NCI-H524 treated with DMSO at 0.1 percent for 48 hours (cell line): ENCODE results near the gene FOCAD.
"Not testable (repeated sequence)": the region's sequence is repeated elsewhere in the genome, so short reads cannot be mapped to it uniquely, and the experiment has no call there.

ENCODE experiments used
- DNase-seq: peaks from one replicate; lab custom pipeline; 2025; lab: John Stamatoyannopoulos, UW

Gene FOCAD, protein sequence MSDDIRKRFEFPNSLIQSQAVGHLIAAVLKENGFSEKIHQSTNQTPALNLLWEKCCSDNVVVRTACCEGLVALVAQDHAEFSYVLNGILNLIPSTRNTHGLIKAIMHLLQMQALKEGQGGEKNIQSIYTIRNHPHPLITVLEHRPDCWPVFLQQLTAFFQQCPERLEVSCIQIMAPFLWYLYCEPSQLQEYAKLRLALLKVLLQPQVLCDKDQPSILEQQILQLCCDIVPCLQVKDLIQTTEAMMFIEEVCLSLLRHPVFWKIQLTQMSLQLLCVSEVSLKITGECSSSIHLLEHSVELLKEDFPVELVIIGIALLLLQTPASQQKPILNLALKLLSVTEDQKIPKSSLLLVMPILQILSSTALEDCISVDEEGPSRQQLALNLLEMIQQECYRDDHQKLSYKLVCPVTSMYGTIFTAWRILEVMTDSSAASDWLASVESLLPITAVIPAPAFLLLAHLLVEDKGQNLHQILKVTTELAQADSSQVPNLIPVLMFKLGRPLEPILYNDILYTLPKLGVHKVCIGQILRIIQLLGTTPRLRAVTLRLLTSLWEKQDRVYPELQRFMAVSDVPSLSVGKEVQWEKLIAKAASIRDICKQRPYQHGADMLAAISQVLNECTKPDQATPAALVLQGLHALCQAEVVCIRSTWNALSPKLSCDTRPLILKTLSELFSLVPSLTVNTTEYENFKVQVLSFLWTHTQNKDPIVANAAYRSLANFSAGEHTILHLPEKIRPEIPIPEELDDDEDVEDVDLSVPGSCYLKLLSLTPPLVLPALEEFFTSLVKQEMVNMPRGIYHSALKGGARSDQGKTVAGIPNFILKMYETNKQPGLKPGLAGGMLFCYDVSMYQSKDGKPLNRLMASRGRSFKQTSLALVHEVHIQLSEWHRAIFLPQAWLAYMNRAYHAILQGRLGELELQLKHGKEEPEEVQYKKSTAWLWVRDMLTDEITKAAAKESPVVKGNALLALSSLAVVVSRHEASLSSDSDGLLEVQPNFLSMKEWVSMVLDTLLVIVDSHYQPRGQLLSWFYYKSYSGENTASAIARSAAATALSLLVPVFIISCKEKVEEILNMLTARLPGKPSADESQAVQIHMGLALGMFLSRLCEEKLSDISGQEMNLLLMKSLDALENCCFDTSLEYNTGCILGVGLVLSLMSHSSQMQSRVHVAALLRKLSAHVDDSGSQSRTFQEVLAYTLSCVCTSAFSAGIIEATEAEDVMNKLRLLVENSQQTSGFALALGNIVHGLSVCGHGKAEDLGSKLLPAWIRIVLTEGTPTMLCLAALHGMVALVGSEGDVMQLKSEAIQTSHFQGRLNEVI (N-terminal part only)

DNA sequence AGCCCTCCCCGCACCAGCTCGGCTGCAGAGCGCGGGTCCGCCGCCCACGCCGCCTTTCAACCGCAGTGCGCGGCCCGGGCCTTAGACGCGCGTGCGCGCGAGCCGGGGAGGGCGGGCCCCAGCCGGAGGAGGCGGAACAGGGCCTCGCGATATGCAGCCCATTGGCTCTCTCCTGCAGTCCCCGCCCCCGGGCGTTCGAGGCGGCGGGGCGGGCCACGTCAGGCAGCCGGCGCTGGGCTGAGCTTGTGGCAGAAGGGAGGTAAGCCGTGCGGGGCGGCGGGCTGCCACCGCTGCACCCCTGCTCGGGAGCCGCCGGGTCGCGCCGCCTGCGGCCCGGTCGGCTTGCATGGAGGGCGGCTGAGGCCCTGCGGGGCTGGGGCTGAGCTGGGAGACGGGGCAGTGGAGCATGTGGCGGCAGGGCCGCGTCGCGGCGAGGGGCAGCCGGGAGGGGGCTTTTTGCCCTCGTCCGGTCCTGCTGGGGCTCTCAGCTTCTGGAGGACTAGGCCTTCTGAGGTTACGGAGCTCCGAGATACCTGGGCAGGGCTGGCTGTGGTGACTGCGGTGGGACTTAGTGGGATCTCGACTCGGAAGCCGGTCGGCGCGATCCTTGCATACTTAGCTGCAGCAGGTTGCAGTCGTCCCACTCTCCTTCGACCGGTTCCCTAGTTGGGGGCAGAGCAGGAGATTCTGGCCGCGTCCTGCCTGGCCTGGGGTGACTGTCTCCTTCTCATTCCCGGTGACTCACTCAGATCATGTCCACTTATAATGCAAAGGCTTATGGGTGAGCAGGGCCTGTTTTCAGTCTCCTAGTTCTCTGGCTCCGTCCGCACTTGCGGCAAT, at the start of gene FOCAD:
FOCAD (plus strand) TSS at position 225 of the 840 bp plus-strand sequence. CDS start 31,095 bp downstream, outside the sequence.
- peak; percentile 60 for DNase-seq

DNA sequence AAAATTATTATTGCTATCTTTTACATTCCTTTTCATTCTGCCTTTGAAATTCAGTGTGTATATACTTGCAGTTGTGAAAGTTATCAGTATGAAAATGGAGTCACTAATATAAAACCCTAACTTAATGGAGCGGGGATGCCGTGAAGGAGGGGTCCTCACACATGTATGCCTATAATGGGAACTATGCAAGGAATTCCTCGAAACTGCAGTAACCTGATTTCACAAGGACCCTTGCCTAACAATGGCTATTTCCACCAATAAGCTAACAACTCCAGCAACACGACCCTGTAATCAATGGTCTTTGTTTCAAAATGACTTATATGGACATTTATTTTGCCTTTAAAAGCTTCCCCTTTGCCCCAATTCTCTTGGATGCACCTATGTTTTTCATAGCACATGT, 49.2 kb upstream of the FOCAD start:
- no peak for DNase-seq

DNA sequence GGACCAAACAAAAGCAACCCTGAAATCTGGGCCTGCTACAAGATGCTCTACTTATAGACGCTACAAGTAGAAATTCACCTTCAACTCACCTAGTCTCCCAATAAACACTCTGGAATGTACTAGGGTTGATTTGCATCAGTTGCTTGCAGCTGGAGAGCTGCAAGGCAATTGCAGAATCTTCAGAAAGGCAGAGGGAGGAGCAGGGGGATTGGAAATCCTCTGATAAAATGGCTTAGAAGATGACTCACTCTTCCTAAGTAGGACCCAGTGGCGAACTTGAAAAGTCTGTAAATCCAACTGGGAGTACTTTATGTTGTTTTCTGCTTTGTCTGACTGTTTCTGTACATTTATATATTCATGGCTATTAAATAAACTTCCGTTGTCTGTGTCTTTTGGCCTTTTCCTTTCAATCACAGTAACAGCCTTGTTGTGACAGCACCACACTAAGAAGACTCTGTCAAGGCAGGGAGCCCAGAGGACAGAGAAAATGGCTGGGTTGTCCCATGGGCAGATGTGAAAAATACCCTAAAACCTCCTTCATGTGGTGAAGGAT, 47.1 kb upstream of the FOCAD start:
- DNase-seq, result no peak

DNA sequence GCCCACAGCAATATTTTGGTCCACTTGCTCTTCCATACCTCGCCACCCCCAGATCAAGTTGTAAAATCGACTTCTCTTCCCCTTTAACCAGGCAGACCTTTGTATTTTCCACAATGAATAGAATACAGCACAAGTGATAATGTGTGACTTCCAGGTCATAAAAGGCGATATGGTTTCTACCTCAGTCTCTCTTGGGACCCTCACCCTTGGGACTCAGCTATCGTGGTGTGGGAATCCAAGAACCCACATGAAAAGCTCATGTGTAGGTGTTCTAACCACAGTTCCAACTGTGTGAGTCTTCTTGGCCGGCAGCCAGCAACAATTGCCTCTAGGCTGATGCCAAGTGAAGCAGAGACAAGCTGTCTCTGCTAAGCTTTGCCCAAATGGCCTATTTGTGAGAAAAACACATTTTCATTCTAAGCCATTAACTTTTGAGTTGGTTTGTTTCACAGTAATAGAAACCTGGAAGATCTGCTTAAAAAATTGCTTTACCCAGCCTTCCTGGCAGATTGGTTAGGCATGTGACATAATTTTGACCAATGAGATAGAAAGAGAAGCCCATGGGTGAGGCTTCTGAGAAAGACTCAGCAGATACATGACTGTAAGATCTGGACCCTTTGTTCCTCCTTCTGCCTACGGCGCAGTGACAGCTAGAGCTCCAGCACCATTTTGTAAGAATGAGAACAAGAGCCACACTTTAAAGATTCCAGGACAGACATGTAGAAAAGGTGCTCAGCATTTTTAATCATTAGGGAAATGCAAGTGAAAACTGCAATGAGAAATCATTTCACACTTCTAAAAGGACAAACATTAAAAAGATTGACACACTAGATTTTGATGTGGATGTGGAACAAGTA, 43.5 kb upstream of the FOCAD start:
- DNase-seq, result no peak

DNA sequence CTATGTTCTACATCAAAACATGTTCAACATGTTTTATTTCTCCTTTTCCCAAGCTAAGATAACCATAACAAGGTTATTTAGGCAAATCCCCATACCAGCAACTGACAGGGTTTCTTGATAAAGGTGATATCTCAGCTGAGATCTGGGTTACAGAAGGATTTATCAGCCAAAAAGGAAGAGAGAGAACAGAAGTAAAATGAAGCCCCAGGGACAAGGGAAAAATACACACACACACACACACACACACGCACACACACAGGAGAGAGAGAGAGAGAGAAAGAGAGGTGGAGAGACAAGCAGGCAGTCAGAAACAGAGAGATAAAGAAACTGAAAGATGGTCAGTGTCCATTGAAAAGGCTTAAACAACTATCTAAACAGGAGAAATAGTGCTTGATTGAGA, 42.0 kb upstream of the FOCAD start:
- DNase-seq, result no peak

DNA sequence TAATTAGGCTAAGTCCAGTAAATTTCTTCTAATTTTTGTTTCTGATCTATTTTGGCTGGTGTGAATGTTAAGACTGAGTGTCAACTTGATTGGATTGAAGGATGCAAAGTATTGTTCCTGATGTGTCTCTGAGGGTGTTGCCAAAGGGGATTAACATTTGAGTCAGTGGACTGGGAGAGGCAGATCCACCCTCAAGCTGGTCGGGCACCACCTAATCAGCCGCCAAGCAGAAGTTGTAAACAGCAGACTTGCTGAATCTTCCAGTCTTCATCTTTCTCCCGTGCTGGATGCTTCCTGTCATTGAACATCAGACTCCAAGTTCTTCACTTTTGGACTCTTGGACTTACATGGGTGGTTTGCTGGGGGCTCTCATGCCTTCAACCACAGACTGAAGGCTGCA, 40.4 kb upstream of the FOCAD start:
- no peak for DNase-seq

DNA sequence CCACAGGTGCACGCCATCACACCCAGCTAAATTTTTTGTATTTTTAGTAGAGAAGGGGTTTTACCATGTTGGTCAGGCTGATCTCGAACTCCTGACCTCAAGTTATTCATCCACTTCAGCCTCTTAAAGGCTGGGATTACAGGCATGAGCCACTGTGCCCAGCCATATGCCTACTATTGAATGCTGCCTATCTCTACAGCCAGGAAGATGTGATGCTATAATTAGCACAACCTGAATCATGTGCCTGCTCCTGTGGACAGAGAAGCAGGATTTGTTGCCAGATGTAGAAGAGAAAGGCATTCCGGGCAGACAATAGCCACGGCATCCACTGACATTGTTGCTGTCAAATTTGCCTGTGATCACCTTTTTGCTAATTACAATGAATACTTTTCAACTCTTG, 37.4 kb upstream of the FOCAD start:
- DNase-seq, result no peak

DNA sequence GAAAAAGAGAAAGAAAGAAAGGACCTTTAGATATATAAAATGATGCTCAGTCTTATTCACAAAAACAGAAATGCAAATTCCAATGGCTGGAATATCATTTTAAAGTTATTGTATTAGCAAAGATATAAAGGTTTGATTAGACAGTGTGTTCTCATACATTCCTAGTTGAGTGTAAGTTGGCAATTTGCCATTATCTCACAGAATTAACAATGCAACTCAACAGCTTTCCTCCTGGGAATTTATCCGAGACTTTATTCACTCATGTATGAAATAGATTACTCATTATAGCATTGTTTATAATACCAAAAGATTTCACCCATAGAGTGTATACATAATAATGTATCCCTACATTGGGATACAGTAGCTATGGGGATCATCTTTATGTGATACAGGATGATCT, 34.7 kb upstream of the FOCAD start:
- DNase-seq, result no peak

DNA sequence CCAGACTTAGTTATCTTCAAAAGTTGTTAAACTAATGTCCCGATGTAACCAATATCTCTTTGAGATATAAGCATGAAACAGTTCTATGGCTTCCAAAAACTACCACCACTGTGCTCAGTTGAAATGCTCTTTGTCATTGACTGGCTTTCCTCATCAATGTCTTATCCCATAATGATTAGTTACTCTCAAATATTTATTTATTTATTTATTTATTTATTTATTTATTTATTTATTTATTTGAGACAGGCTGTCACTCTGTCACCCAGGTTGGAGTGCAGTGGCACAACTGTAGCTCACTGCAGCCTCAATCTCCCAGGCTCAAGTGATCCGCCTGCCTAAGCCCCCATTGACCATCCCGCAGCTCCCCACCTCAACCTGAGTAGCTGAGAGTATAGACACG, 33.7 kb upstream of the FOCAD start:
- DNase-seq, result no peak

DNA sequence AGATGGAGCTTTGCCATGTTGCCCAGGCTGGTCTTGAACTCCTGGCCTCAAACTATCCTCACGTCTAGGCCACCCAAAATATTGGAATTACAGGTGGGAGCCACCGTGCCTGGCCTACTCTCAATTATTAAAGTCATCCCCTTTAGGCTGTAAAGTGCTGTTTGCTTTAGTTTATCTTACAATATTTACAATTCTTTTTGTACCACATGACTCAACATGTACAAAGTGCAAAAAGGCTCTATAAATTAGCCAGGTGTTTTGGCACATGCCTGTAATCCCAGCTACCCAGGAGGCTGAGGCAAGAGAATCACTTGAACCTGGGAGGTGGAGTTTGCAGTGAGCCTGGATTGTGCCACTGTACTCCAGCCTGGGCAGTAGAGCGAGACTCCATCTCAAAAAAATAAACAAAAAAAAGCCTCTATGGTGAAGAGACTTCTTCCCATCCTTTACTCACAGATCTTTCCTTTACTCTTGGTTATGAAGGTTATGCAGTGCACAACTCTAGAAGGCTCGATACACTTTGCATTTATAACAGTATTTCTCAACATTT, 33.2 kb upstream of the FOCAD start:
- DNase-seq, result no peak

DNA sequence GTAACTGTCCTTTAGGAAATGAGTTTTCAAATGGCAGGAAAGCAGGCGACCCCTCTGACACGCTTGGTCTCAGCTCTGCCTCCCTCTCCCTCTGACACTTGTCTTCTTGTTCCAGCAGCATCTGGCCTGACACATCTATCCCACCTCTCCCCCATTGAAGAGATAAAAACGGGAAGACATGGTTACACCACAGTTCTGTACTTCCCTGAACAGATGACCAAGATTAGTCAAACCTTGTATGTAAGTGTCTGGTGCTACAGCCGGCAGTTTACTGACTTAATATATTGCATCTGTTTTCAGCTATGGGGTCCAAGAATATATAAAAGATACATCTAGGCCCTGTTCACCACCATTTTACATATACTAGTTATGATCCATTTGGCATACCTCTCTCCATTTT, 32.1 kb upstream of the FOCAD start:
- DNase-seq, result no peak

DNA sequence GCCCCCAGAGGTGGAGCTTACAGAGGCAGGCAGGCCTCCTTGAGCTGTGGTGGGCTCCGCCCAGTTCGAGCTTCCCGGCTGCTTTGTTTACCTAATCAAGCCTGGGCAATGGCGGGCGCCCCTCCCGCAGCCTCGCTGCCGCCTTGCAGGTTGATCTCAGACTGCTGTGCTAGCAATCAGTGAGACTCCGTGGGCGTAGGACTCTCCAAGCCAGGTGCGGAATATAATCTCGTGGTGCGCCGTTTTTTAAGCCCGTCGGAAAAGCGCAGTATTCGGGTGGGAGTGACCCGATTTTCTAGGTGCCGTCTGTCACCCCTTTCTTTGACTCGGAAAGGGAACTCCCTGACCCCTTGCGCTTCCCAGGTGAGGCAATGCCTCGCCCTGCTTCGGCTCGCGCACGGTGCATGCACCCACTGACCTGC, 25.8 kb upstream of the FOCAD start:
- not testable (repeated sequence) for DNase-seq

DNA sequence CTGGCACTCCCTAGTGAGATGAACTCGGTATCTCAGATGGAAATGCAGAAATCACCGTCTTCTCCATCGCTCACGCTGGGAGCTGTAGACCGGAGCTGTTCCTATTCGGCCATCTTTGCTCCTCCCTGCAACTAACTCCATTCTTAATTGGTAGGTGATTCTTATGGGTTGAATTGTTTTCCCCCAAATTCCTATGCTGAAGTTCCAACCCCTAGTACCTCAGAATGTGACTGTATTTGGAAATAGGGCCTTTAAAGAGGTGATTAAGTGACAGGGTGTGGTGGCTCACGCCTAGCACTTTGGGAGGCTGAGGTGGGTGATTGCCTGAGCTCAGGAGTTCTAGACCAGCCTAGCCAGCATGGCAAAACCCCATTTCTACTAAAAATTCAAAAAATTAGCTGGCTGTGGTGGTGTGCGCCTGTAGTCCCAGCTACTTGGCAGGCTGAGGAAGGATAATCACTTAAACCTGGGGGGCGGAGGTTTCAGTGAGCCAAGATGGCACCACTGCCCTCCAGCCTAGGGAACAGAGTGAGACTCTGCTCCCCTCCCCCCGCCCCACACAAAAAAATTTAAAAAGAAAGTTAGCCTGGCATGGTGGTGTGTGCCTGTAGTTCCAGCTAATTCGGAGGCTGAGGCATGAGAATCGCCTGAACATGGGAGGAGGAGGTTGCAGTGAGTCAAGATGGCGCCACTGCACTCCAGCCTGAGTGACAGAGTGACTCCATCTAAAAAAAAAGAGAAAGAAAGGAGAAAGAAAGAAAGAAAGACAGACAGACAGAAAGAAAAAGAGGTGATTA, 25.2 kb upstream of the FOCAD start:
- no peak for DNase-seq

DNA sequence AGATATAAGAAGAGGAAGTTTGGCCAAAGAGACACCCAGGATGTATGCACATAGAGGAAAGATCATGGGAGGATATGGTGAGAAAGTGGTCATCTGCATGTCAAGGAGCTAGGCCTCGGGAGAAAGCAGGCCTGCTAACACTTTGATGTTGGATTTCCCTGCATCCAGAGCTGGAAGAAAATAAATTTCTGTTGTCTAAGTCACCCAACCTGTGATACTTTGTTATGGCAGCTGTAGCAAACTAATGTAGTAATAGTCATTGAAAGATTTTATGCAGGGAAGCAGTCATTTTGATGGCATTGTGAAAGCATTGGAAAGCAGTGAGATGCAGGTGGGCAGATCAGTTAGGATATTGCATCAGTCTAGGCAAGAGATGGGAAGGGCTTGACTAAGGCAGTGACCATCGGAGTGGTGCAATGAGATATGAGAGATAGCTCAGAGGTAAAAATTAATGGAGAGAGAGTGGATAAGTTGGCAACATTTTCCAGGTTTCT, 24.5 kb upstream of the FOCAD start:
- no peak for DNase-seq

DNA sequence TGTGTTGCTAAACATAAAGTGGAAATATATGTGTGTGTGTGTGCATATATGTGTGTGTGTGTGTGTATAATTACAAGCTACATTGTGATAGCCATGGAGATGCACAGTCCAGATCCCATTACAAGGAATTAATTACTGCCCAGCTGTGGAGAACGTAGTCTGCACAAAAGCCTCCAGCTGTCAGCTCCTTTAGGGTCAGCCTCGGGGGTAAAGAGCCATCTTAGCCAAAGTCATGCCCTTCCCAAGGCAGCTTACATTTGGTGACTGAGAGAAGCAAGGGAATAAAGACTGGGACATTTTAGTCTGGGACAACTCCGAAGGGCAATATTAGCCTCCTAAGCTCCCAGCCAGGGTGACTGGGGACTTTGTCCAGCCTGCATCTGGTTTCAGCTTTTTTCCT, 21.9 kb upstream of the FOCAD start:
- peak; percentile 34 for DNase-seq

DNA sequence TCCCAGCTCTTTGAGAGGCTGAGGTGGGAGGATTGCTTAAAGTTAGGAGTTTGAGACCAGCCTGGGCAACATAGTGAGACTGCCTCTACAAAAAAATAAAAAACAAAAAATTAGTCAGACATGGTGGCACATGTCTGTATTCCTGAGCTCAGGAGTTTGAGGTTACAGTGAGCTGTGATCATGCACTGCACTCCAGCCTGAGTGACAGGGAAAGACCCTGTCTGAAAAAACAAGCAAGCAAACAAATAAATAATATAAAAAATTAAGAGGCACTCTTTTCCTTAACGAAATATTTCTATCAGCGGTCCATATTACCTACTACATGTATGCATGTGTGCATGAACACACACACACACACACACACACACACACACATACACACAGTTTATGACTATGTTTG, 20.9 kb upstream of the FOCAD start:
- DNase-seq, result no peak

DNA sequence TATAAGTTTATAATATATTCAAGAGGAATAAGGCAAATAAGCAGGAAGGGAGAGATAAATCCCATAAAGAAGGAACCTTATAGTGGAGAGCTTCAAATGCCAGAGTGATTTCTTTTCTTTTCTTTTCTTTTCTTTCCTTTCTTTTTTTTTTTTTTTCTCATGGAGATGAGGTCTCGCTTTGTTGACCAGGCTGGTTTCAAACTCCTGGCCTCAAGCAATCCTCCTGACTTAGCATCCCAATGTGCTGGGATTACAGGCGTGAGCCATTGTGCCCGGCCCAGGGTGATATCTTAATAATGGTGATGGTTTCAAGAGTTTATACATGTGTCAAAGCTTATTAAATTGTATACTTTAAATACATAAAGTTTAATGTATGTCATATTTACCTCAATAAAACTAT, 19.6 kb upstream of the FOCAD start:
- DNase-seq, result no peak

DNA sequence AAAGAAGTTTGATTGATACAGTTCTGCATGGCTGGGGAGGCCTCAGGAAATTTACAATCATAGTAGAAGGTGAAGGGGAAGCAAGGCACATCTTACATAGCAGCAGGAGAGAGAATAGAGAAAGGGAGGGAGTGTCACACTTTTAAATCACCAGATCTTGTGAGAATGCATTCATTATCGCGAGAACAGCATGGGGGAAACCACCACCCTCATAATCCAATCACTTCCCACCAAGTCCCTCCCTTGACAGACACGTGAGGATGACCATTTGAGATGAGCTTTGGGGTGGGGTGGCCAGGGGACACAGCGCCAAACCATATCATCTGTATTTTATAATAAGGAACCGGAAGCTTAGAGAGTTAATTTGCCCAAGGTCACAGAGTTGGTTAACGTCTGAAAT, 13.7 kb upstream of the FOCAD start:
- no peak for DNase-seq

DNA sequence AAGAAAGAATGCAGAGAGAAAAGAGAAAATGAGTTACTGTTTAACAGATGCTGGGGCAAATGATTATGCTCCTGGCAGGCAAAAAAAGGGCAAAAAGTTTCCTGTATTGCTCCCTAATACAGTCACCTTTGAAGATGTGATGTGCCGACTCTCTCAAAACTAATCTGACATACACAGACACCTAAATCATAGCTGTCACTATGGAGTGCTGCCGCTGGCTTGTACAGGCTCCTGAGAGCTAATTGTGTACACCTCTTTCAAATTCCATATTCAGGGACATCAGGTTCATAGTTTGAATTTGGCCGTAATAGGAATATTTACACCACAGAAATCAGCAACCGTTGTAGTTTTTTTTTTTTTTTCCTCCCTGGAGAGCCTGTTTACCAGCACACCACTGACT, 12.4 kb upstream of the FOCAD start:
- no peak for DNase-seq
